Activated CD8-positive, alpha-beta memory T cell treated with anti-CD3 and anti-CD28 coated beads, Interleukin-2, amount 50 U/mL, for 24 hours (primary cell): Measurements from ENCODE around the gene WDR6.
A peak's percentile ranks its signal among the peaks of the same experiment; 100 is the strongest.
"Not testable (repeated sequence)": the region's sequence is repeated elsewhere in the genome, so short reads cannot be mapped to it uniquely, and the experiment has no call there.

Experiments used
- DNase-seq: peaks from one replicate; pipeline ENCODE4 v3.0.0-alpha.2; 2020; ENCODE audit errors: extremely low read depth

Gene WDR6

DNA sequence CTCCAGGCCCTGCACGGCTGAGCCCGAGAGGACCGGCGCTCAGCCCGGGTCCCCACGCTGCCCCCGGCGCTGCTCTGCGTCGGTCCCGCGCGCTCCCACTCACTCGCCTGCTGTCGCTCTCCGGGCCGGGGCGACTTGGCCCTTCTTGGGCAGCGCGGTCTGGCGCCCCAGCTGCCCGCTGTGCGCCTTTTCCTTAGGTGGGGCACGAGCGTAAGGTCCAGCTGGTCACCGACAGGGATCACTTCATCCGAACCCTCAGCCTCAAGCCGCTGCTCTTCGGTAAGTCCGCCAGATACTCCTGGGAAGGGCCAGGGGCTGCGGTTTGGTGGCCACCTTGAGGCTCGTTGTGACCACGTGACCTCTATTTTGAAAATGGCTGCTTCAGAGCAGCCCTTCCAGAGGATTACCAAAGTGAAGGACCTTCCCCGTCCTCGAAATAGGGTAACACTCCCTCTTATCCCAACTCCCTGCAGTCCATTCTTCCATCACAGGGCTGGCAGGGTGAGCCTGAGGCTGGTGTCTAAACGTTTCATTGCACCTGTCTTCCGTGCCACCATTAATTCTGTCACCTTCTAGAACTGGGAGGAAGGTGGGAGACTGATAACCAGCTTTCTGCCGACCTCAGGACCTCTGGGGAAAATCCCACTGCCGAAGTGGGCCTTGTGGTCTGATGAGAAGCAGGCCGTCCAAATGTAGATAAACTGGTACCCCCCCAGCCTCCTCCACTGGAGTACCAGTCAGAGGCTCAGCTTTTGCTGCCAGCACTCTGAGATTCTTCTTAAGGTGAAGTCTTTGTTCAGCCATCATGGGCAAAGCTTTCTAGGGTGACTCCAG, 16.3 kb upstream of the WDR6 start:
- no peak for DNase-seq

GRCh38 chr3:48991851-48992545, 15.2 kb upstream of the WDR6 start:
- no peak for DNase-seq

DNA sequence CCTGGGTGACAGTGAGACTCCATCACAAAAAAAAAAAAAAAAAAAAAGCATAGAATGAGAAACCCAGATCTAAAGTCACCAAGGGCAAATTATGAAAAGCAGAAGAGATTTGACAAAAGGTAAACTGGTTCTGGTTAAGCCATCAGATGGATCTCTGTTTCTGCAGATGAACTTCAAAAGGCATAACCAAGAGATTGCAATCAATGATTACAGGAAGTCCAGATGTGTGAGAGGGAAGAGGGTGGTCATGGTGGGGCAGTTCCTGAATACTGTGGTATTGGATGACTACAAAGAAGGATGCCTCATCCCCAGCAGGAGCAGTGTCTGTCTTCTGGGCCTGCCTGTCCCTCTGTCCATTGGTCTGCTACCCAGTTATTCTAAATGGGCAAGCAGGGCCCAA, 13.4 kb upstream of the WDR6 start:
- DNase-seq = no peak

DNA sequence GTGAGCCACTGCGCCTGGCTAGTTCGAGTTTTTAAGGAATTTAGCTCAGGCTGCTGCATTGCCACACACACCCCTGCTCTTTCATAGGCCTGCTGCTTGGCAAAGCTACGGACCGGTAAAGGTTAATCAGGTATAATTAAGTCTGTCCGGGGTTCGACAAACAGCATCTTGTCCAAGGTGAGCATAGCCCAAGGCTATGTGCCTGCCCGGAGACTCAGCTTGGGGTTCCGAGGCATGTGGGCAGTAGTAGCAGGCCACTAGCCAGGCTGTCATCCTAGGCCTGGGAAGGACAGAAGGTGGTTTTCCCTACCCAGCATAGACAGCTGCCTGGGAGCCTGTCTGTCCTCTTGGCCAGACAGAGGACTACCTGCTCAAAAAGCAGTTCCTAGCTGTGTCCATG, 10.6 kb upstream of the WDR6 start:
- no peak for DNase-seq

GRCh38 chr3:48997102-48997635, 10.0 kb upstream of the WDR6 start:
- DNase-seq = no peak

GRCh38 chr3:48997714-48998637, 9.2 kb upstream of the WDR6 start:
- no peak for DNase-seq

GRCh38 chr3:48999085-48999858, 7.9 kb upstream of the WDR6 start:
- no peak for DNase-seq

DNA sequence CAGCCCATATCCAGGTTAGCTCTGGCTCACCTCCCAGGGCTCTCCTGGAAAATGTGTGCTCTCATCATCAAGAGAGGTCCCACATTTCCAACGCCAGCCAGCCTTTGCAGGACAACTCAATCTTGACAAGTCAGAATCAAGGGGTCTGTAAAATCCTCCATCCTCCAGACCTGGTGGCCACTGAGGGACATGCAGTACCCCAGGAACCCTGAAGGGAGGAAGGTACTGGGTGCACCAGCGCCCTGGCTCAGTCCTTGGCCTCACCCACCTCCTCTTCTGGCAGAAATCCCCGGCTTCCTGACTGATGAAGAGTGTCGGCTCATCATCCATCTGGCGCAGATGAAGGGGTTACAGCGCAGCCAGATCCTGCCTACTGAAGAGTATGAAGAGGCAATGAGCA, 6.0 kb upstream of the WDR6 start:
- DNase-seq = no peak

DNA sequence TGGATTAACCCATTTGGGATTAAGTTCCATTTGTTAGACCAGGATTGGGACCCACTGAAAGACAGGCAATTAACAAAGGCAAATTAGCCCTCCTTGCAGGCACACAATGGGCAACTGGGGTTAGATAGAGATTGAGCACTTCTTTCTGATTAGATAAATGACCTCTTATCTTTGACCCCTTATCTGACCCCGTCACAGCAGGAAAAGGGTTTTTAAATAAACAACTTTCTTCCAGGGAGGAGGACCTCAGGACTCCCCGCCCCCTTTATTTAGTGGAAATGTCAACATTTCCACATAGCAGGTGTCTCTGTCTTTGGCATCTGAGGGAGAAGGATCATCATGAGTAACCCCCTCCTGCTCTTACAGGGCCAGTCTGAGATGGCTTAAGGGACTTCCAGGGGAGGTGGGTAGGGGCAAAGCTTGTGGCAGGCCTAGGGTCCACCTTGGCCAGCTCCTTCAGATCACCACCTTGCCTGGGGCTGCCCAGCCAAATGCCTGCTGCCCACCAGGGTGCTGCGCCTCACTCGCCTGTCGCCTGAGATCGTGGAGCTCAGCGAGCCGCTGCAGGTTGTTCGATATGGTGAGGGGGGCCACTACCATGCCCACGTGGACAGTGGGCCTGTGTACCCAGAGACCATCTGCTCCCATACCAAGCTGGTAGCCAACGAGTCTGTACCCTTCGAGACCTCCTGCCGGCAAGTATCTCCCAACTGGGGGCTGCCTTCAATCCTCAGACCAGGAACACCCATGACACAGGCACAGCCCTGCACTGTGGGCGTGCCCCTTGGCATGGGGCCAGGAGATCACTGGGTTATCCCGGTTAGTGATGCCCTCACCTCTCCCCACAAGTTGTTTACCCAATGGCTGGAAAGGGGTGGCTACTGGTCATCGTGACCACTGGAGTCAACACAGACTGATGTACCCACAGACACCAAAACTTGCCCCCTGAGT, 2.6 kb upstream of the WDR6 start:
- DNase-seq = no peak

GRCh38 chr3:49005303-49005680, 1.9 kb upstream of the WDR6 start:
- no peak for DNase-seq

- DNase-seq = no peak
These were observed 1.2 kb upstream of the WDR6 start for GRCh38 chr3:49005998-49006397.

- no peak for DNase-seq
These were observed 653 bp upstream of the WDR6 start for GRCh38 chr3:49006408-49007067.

DNA sequence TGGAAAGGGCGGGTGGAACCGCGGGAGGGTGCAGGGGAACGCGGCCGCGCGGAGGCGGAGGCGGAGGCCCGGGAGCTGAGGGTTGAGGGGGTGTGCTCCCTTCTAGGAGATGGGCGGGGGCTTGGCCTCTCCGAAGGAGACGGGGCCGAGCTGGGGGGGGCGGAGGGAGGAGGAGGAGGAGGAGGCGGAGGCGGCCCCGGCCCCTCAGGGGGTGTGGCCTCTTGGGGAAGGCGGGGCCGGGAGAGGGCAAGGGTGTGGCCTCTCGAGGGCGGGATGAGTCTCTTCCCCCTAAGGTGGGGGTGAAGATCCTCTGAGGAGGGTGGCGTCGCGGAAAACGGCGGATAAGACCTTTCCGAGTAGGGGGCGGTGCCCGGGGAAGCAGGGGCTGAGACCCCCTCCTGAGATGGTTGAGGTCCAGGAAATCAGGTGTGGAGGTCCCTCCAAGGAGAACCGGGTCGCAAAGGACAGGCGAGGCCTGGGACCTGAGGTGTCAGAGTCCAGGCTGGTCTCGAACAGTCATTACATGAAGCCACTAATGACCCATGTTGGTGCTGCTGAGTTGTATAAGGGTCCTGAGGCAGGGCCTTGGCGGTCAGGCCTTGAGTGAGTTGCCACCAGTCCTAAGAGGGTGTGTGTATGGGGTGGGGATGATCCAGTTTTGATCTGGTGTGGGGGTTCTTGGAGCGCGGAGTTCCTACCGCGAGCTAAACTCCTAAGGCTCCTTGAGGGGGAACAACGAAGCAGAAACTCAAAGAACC, 759 bp downstream of the WDR6 start:
- DNase-seq = peak; percentile 51

- not testable (repeated sequence) for DNase-seq
These were observed 1.4 kb downstream of the WDR6 start for GRCh38 chr3:49008627-49009026.

DNA sequence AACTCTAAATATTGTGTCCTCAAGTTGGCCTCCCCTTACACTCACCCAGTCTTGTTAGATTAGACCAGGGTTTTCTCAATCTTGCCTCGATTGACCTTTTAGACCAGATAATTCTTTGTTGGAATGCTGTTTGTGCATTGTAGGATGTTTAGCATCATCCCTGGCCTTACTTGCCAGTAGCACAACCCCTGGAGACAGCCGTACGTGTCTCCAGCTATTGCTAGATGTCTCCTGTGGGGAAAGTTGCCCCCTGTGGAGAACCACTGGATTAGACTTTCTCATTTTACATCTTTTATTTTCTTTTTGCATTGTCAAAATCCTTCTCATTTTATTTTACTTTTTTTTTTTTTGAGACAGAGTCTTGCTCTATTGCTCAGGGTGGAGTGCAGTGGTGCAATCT, 2.2 kb downstream of the WDR6 start:
- no peak for DNase-seq

- DNase-seq = no peak
These were observed 5.3 kb downstream of the WDR6 start for GRCh38 chr3:49012441-49013017.

DNA sequence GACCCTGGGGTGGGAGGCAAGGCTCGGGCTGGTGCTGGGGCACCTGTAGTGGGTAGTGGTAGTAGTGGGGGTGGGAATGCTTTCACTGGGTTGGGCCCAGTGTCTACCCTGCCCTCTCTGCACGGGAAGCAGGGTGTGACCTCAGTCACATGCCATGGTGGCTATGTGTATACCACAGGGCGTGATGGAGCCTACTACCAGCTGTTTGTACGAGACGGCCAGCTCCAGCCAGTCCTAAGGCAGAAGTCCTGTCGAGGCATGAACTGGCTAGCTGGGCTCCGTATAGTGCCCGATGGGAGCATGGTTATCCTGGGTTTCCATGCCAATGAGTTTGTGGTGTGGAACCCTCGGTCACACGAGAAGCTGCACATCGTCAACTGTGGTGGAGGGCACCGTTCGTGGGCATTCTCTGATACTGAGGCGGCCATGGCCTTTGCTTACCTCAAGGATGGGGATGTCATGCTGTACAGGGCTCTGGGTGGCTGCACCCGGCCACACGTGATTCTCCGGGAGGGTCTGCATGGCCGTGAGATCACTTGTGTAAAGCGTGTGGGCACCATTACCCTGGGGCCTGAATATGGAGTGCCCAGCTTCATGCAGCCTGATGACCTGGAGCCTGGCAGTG, 6.0 kb downstream of the WDR6 start:
- no peak for DNase-seq
